Cardiac septum (tissue), 1 donor: Measurements from ENCODE around the gene ZSCAN30. TPM values are rescaled to one million over a fixed set of nuclear protein-coding genes. Genes with fewer than 3 reads are reported as not detected.

Experiments
- DNase-seq: peaks from one replicate; pipeline ENCODE4 v3.0.0-alpha.2; 2020; ENCODE audit warnings: low spot score
- intact Hi-C: fragments of 100-400 bp; cut with DNase I; formaldehyde crosslinking; loops from one replicate; pipeline ENCODE4 v1.14.0; 2022
- total RNA-seq: library from RNA; stranded (reverse); fragmentation: NEBNext Ultra II Directional; extraction: Animal tissue kit (Norgen Biotek cat#: 25700); gene quantifications from one replicate; pipeline ENCODE4 v1.2.1, GENCODE V29; 2021
- donor health status: DM: no; HTN: no; CAD: no.

Gene ZSCAN30
- total RNA-seq, 1 donor from 2014 or later = 18.6 TPM

DNA sequence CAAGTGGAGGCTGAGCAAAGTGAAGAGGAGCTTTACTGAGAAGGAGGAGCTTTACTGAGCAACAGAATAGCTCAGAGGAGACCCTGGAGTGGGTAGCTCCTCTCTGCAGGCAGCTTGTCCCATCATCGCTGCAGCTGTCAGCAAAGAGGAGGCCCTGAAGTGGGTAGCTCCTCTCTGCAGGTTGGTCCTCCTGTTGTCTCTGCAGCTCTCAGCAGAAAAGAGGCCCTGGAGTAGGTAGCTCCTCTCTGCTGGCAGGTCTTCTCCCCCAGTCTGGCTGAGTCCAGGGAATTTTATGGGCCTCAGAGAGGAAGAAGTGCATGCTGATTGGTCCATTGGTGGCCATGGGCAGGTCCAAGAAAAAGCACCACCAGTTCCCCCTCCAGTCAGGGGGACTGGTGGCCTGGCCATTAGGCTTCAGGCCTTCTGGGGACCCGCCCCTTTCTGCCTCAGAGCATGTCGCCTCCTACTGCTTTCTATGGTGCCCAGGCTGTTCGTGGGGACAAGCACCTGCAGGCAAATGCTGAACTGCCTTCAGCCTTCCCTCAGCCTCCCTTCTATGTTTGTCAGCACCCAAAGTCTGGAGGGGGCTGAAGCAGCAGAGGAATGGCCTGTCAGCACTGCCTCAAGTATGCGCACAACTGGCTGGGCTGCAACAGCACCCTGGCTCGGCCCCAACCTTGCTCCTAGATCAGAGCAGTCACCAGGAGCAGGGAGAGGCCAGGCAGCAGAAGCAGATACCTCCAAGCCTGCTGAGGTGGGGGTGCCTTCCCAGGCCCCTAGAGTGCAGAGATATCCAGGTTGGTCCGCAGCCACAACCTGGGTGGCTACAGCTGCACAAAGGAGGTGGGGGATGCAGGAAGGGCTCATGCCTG lies 5.9 kb downstream of the ZSCAN30 start:
- intact Hi-C loops = no loop called here
- DNase-seq = no peak

DNA sequence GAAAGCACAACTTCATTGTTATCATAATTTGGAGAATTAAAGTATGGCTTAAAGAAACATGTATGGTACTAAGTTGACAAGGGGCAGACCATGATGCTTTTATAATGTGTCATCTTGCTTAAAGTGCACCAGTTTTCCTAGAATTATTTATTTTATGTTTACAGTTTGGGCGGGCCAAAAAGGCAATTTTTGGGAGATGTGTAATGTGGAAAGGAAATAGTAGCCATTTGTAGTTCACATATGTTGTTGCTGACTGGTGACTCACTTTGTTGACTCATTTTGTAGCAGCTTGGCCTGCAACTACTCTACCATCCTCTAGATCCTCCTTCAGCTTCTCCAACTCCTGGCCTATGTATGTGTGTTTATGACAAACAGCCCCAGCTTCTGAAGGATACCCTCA lies 7.7 kb downstream of the ZSCAN30 start:
- DNase-seq = no peak
- intact Hi-C loops = no loop called here

DNA sequence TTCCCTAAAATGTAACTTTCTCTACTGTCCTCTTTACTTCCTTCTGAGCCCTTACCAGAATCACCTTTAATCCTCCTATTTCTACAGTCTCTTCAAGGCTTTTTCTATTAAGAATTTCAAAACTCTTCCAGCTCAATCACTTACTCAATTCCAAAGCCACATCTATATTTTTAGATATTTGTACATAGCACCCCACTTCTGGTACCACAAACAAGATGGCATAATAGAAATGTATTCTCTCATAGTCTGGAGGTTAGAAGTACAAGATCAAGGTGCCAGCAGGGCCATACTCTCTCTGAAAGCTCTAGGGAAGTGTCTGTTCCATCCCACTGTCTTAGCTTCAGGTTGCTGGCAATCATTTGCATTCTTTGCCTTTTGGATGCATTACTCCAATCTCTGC lies 11.1 kb downstream of the ZSCAN30 start:
- intact Hi-C loops = no loop called here
- no peak for DNase-seq

DNA sequence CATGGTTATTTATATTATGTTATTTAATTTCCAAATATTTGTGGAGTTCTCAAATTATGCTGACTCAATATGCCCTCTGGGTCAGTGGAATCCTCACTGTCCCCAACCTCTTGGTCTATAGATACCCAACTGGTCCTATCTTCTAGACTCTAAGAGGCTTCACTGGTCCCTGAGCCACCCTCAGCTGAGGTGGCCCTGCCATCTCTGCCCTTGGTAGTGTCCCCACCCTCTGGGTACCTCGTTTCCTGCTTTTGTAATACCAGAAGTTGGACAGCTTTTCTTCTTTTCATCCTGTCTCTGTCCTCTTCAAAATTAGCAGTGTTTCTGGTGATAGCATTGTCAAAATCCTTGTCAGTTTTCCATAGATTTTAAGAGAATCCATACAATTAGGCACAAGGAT lies 11.9 kb downstream of the ZSCAN30 start:
- intact Hi-C loops = no loop called here

DNA sequence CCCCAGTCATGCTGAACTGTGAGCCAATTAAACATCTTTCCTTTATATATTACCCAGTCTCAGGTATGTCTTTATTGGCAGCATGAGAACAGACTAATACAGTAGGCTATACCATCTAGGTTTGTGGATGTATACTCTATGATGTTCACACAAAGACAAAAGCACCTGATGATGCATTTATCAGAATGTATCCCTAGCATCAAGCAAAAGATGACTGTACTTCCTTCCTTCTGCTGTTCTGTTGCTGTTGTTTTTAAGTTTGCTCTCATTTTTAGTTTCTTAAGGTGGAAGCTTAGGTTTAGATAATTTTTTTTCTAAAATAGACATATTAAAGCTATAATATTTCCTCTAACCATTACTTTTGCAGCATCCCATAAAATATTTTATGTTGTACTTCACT lies 12.4 kb downstream of the ZSCAN30 start:
- no peak for DNase-seq
- intact Hi-C loops = no loop called here

More for the DNA sequence above, 11.9 kb downstream of the ZSCAN30 start:
- no peak for DNase-seq

DNA sequence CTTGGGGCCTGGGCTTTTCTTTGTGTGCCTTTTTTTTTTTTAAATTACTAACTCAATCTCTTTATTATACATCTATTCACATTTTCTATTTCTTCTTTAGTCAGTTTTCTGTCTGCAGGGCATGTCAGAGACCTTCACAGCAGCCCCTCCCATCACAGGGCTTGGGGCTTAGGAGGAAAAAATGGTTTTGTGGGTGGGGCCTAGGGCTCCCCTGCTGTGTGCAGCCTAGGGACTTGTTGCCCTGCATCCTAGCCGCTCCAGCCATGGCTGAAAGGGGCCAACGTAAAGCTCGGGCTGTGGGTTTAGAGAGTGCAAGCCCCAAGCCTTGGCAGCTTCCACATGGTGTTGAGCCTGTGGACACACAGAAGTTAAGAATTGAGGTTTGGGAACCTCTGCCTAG lies 13.8 kb downstream of the ZSCAN30 start:
- intact Hi-C loops = no loop called here
- no peak for DNase-seq

DNA sequence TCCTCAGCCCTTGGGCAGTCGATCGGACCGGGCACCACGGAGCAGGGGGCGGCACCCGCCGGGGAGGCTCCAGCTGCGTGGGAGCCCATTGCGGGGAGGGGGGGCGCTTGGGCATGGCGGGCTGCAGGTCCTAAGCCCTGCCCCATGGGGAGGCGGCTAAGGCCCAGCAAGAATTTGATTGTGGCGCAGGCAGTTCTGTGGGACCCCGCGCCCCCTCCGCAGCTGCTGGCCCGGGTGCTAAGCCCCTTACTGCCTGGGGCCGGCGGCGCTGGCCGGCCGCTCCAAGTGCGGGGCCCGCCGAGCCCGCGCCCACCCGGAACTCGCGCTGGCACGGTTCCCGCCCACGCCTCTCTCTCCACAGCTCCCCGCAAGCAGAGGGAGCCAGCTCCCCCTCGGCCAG lies 18.4 kb downstream of the ZSCAN30 start:
- intact Hi-C loops = no loop called here
- DNase-seq = no peak

DNA sequence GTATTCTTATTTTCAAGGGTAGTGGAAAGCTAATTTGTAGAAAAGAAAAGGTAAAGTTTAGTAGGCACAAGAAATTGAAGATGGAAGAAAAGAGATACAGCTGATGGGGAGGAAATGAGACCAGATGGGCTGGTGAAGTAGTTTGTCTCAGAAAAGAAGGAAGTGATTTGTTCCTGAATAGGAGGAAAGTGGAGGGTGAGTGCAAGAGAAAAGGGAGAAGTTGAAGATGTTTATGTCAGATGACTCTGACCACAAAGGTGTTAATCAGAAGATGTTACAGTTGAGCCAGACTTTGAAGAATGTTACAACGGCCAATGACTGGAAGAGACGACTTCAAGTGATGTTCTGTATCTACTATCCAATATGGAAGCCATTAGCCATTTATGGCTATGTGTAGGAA lies 21.2 kb downstream of the ZSCAN30 start:
- DNase-seq = no peak
- intact Hi-C loops = no loop called here

DNA sequence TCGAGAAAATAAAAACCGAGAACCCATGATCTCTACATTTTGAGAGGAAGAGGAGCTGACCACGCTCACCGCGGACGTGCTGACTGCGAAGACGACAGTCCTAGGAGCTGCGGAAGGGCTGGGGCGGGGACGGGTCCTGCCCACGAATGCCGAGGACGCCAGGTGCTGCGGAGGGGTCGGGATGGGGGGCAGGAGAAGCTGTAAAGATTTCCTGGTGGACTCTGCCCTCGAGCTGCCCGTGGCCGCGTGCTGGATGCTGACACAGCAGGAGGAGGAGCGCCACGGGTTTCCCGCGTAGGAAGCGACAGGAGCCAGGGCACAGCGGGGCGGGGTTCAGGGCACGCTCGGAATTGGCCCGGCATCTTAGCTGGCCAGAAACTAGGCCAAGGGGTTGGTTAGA lies 22.2 kb downstream of the ZSCAN30 start:
- no peak for DNase-seq
- intact Hi-C loops = loop anchor here (1.0 to 2.0 kb wide), 3 partner anchors 22 to 77 kb away; partner anchors contain the start of genes ZNF24, ZNF397 and ZSCAN30

DNA sequence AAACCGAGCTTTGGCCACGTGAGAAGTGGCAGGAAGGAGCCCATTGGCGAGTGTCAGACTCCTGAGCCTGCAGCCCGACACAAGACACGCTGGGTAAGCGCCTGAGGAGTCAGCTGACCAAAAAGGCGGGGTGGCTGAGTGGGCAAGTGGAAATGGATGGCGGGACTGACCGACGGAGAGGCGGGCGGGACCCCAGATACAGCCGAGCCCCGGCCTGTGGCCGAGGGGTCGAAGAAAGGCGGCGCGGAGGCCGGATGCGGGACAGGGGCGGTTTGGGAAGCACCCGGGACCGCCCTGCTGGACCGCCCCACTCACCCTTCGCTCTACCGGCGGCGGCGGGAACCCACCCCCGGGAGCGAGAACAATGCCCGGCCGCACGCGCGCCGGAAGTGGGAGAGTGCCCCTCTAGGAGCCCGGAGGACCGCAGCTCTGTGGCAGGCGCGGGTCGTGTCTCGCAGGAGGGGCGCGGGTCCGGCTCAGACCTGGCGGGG lies 22.8 kb downstream of the ZSCAN30 start:
- peak; percentile 83 for DNase-seq
- intact Hi-C loops = loop anchor here (1.0 to 2.0 kb wide), 3 partner anchors 23 to 78 kb away; partner anchors contain the start of genes ZNF24, ZNF397 and ZSCAN30

DNA sequence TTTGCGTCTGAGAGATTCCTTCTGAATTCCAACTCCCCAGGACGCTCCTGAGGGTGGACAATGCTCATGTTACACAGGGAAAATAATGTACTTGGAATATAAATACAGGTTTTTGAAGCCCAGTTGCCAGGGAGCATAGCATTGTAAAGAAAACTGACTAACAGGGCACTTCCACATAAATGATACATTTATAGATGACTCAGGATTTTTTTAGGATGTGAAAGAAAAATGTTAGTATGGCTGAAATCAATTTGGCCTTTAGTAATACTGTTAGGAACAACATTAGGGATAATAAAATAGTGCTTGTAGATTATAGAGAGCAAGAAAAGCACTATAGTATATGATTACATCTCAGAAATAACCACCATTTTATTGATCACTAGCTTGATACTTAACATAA lies 25.6 kb downstream of the ZSCAN30 start:
- no peak for DNase-seq
- intact Hi-C loops = no loop called here

DNA sequence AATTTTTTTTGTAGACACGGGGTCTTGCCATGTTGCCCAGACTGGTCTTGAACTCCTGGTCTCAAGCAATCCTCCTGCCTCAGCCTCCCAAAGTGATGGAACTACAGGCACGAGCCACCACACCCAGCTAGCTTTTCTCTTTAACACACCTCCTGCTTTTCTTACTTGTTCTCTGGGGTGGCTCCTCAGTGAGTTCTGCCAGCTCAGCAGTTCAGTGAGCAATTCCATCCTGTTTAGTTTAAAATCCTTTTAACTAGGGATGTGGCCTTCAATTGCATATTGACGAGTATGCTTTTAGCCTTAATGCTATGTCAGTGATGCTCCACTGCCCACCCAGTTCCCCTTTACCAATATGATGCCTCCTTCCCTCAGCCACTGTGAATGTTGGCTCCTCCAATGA lies 33.1 kb downstream of the ZSCAN30 start:
- no peak for DNase-seq
- intact Hi-C loops = no loop called here

DNA sequence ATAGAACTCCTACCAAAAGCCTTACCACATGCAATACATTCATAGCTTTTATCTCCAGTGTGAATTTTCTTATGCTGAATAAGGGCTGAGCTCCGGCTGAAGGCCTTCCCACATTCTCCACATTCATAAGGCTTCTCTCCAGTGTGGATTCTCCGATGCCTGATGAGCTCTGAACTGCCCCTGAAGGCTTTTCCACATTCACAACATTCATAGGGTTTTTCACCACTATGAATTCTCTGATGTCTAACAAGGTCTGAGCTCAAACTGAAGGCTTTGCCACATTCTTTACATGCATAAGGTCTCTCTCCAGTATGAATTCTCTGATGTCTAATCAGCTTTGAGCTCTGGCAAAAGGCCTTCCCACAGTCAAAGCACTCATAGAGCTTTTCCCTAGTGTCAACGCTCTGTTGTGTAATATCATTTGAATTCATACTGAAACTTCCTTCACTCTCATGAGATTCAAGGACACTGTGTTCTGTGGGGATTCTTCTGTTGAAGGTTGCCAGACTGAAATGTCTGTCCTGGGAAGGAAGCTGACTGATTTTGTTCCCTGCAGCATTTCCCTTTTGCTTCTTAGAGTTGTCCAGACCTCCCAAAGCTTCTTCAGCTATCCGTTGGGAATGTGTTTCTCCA lies 36.3 kb downstream of the ZSCAN30 start:
- intact Hi-C loops = no loop called here
- no peak for DNase-seq

DNA sequence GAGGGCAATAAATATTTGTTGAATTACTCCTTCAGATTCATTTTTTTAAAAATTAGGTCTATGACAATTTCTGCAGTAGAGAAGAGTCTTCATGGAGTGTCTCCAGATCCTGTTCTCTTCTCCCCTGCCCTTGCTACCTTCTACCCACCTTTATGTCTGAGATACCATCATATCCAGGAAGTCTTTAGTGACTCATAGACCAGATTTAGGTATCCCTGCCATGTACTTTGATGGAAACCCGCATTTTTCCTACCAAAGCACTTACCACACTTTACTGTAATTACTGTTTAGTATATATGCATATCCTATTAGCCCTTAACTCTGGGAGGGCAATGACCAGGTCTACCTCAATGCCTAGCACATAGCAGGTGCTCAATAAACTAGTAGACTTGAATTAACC lies 37.6 kb downstream of the ZSCAN30 start:
- no peak for DNase-seq
- intact Hi-C loops = no loop called here

DNA sequence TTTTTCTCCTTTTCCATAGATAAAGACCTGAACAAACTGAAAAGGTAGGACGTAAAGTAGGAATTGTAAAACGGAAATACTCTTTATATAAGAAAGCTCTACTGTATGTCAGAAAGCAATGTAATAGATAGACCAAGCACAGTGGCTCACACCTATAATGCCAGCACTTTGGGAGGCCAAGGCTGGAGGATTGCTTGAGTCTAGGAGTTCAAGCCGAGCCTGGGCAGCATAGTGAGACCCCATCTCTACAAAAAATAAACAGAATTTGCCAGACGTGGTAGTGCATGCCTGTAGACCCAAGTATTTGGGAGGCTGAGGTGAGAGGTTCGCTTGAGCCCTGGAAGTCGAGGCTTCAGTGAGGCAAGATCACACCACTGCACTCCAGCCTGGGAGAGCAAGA lies 41.6 kb downstream of the ZSCAN30 start:
- no peak for DNase-seq

DNA sequence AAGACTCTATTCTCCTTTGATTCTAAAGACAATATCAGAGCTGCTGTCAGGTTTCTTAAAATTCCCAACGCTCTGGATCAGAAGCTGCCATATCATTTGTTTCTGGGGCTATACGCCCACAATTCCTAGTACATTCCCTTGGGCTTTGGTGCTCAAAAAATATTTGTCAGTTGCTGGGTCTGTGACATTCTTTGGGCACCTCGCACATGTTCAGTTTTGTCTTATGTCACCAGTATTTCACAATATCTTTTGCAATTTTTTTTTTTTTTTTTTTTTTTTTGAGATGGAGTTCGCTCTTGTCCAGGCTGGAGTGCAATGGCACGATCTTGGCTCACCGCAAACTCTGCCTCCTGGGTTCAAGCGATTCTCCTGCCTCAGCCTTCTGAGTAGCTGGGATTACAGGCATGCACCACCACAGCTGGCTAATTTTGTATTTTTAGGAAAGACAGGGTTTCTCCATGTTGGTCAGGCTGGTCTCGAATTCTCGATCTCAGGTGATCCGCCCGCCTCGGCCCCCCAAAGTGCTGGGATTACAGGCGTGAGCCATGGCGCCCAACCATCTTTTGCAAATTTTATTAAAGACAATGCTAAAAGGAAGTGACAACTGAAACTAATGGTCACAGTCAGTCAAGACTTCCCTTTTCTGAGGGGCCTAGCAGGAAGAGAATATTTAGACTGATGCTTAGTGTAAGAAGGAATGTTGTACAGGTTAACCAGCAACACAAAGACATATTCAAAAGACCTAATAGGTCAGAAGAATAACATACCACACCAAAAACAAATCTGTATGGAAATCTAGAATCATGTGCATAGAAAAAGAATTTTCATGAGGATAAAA lies 42.4 kb downstream of the ZSCAN30 start:
- intact Hi-C loops = loop anchor here (10.0 kb wide), 1 partner anchor 223 kb away; no protein-coding TSS in a partner anchor
- DNase-seq = no peak

More for the DNA sequence above, 41.6 kb downstream of the ZSCAN30 start:
- intact Hi-C loops = loop anchor here (10.0 kb wide), 1 partner anchor 224 kb away; no protein-coding TSS in a partner anchor

DNA sequence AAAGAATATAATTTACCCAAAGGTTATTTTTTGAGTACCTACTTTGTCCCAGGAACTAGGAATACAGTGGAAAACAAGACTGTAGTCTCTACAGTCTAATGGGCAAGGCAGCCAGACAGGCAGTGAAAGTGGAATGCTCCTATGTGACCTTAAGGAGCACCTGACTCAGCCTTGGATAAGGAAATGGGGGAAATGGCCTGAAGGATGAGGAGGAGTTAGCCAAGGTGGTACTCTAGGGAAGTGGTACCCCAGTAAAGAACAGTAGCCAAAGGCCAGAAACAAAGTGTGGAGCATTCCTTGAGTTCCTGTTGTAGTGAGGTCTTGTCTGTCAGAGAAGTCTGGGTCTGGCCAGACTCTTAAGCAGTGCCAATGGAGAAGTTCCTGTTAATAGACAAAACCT lies 43.2 kb downstream of the ZSCAN30 start:
- intact Hi-C loops = loop anchor here (10.0 kb wide), 1 partner anchor 222 kb away; no protein-coding TSS in a partner anchor
- DNase-seq = no peak

DNA sequence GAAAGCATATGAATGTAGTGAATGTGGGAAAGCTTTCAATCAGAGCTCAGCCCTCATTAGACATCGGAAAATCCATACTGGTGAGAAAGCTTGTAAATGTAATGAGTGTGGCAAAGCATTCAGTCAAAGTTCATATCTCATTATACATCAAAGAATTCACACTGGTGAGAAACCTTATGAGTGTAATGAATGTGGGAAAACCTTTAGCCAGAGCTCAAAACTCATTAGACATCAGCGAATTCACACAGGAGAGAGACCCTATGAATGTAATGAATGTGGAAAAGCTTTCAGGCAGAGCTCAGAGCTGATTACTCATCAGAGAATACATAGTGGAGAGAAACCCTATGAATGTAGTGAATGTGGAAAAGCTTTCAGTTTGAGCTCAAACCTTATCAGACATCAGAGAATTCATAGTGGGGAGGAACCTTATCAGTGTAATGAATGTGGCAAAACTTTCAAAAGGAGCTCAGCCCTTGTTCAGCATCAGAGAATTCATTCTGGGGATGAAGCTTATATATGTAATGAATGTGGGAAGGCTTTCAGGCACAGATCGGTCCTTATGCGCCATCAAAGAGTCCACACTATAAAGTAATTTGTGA lies 44.2 kb downstream of the ZSCAN30 start:
- no peak for DNase-seq
- intact Hi-C loops = loop anchor here (10.0 kb wide), 1 partner anchor 221 kb away; no protein-coding TSS in a partner anchor

DNA sequence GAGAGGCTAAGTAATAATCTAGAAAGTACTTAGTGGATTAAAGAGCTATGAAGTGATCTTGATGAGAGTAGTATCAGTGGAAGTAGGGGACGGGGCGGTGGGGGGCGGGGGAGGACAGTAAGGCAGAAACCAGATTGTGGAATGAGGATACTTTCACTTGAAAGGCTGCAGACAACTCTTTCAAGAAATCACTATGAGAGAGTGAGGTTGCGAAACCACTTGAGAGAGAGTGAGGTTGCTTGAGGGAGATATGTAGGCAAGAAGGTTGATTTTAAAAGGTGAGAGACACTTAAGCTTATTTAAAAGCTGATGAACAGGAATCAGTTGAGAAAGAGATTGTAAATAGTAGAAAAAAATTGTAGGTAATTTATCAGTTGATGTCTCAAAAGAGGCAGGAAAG lies 45.4 kb downstream of the ZSCAN30 start:
- DNase-seq = no peak
- intact Hi-C loops = loop anchor here (5.0 to 10.0 kb wide), 3 partner anchors 98 to 728 kb away; partner anchors contain the start of genes RMP24 and ZNF24
